K562 (cell line): ENCODE measurements around the gene KLF13.

Source experiments
- ARHGAP35 ChIP-seq: fragments of 450-650 bp; IDR thresholded peaks from 2 replicates; pipeline ENCODE4 v1.6.1; 2018; ENCODE audit not compliant: partially characterized antibody
- FOXM1 ChIP-seq, 2 experiments: fragments of 450-650 bp in 1 of 2; sonication (generic) in 1 of 2; formaldehyde crosslinking in 1 of 2; IDR thresholded peaks; 2 replicates each; pipeline versions ENCODE4 v1.6.1 to v1.9.0; 2017 to 2022; ENCODE audit warnings: low read depth in 2 of 2, mild to moderate bottlenecking in 2 of 2, missing genetic modification reagents in 1 of 2, moderate library complexity in 1 of 2
- HNRNPH1 ChIP-seq: fragments of 200-400 bp; formaldehyde crosslinking; optimal IDR thresholded peaks from 2 replicates; pipeline ENCODE3; 2017; ENCODE audit warnings: low read depth, mild to moderate bottlenecking, low read length, moderate library complexity
- MCM5 ChIP-seq: fragments of 450-650 bp; IDR thresholded peaks from 2 replicates; pipeline ENCODE4 v1.6.1; 2016; ENCODE audit warnings: low read depth
- RREB1 ChIP-seq: fragments of 250-450 bp; sonication (Bioruptor Pico); IDR thresholded peaks from 2 replicates; pipeline ENCODE4 v1.4.0; 2020
- SIN3A ChIP-seq, 2 experiments: fragments of 150-350 bp in 1 of 2; IDR thresholded peaks; 2 replicates each; pipeline ENCODE4 v1.6.1; 2011 to 2016; ENCODE audit warnings: borderline replicate concordance in 2 of 2, low read depth in 2 of 2, low read length in 2 of 2, mild to moderate bottlenecking in 2 of 2, moderate library complexity in 2 of 2; ENCODE audit not compliant: control insufficient read depth in 1 of 2
- SMAD2 ChIP-seq: fragments of 150-350 bp; IDR thresholded peaks from 2 replicates; pipeline ENCODE4 v1.6.1; 2014; ENCODE audit warnings: low read depth, mild to moderate bottlenecking, low read length
- TCF7L2 ChIP-seq: fragments of 150-350 bp; IDR thresholded peaks from 2 replicates; pipeline ENCODE4 v1.6.1; 2016; ENCODE audit warnings: low read depth, mild to moderate bottlenecking, low read length, moderate library complexity
- ZNF609 ChIP-seq: sonication (generic); formaldehyde crosslinking; IDR thresholded peaks from 2 replicates; pipeline ENCODE4 v1.8.1; 2023; ENCODE audit warnings: missing genetic modification reagents, mild to moderate bottlenecking, borderline replicate concordance
- TF ChIP-seq, protein P1 (sequence below), 2 experiments: fragments of 200-800 bp in 1 of 2; sonication (Bioruptor generic) in 1 of 2; sonication (generic) in 1 of 2; formaldehyde crosslinking in 1 of 2; IDR thresholded peaks in 1 of 2; conservative IDR thresholded peaks in 1 of 2; 2 replicates each; pipeline versions ENCODE4 v1.5.0 to v1.6.1; 2016 to 2020; ENCODE audit warnings: missing compliant biosample characterization in 1 of 2, missing genetic modification characterization in 1 of 2, missing genetic modification reagents in 1 of 2
- TF ChIP-seq, protein P2 (sequence below): sonication (generic); formaldehyde crosslinking; IDR thresholded peaks from 2 replicates; pipeline ENCODE4 v1.8.0; 2023; ENCODE audit warnings: mild to moderate bottlenecking, missing genetic modification reagents

DNA sequence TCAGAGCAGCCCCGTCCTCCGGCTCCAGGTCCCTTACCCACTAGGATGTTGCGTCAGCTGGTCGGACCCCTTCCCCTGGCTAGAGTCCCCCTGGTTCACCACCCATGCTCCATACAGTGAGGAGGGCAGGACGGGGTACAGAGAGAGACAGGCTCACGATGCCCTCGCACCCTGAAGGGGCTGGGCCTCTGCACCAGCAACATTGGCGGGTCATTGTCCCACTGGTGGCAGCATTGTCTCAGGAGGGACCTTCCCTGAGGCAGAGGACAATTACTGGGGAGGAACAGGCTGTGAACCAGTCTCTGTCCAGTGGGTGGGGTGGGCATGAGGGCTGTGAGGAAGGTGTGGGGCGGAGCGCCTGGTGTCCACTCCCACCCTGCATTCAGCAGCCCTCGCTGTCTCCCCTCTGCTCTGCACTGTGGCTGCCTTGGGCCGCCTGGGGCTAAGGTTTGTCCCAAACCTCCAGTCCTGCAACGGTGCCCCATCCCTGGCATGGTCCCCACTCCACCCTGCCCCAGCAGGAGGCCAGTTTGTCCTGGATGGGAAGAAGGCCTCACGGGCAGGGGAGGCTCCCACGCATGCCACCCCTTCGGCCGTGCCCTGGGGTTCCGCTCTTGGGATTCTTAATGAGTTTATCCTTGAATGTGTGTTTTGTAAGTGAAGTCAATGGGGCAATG lies 48.0 kb upstream of the KLF13 start:
- TF ChIP-seq SIN3A (IDR thresholded peaks at IDR 0.05; ENCODE audit: borderline replicate concordance in 2 of 2, control insufficient read depth in 1 of 2, low read depth in 2 of 2, low read length in 2 of 2) (no peak), ARHGAP35 (no peak), SMAD2 (no peak), ZNF609 (CRISPR knock-in tag) (no peak), FOXM1 (IDR thresholded peaks at IDR 0.05; ENCODE audit: low read depth) (no peak), FOXM1 (CRISPR knock-in tag; IDR thresholded peaks at IDR 0.05; ENCODE audit: low read depth) (no peak), RREB1 (CRISPR knock-in tag) (no peak), MCM5 (no peak), HNRNPH1 (no peak), TCF7L2 (no peak)
- TF ChIP-seq, protein P1, sequence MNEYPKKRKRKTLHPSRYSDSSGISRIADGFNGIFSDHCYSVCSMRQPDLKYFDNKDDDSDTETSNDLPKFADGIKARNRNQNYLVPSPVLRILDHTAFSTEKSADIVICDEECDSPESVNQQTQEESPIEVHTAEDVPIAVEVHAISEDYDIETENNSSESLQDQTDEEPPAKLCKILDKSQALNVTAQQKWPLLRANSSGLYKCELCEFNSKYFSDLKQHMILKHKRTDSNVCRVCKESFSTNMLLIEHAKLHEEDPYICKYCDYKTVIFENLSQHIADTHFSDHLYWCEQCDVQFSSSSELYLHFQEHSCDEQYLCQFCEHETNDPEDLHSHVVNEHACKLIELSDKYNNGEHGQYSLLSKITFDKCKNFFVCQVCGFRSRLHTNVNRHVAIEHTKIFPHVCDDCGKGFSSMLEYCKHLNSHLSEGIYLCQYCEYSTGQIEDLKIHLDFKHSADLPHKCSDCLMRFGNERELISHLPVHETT (CRISPR knock-in tag; conservative IDR thresholded peaks at IDR 0.05 in 1 of 2, IDR thresholded peaks at IDR 0.05 in 1 of 2): no peak
- TF ChIP-seq, protein P2, sequence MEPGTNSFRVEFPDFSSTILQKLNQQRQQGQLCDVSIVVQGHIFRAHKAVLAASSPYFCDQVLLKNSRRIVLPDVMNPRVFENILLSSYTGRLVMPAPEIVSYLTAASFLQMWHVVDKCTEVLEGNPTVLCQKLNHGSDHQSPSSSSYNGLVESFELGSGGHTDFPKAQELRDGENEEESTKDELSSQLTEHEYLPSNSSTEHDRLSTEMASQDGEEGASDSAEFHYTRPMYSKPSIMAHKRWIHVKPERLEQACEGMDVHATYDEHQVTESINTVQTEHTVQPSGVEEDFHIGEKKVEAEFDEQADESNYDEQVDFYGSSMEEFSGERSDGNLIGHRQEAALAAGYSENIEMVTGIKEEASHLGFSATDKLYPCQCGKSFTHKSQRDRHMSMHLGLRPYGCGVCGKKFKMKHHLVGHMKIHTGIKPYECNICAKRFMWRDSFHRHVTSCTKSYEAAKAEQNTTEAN (CRISPR knock-in tag): no peak
